Measurements from ENCODE around the gene FOXP3. TPM values are rescaled to one million over a fixed set of nuclear protein-coding genes. Genes with fewer than 3 reads are reported as not detected.

The FOXP3 gene
- total RNA-seq, 1 donor from 2014 or later: not detected

DNA sequence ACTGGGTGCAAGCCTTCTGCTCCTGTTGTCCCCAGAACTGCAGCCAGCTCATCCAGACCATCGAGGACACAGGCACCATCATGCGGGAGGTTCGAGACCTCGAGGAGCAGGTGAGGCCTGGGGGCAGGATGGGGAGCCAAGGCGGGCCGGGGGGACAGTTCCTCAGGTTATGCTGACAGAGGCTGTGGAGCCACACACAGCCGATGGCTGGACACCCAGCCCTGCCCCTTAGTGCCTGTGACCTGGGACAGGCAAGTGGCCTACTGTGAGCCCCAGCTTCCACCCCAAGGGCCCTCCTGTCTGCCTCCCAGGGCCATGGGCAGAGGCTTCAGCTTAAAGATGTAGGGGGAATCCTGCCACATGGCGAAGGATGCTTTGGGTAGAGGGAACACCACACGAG lies 14.9 kb downstream of the FOXP3 start:
- no peak for DNase-seq (ENCODE audit: low read depth, low spot score)

DNA sequence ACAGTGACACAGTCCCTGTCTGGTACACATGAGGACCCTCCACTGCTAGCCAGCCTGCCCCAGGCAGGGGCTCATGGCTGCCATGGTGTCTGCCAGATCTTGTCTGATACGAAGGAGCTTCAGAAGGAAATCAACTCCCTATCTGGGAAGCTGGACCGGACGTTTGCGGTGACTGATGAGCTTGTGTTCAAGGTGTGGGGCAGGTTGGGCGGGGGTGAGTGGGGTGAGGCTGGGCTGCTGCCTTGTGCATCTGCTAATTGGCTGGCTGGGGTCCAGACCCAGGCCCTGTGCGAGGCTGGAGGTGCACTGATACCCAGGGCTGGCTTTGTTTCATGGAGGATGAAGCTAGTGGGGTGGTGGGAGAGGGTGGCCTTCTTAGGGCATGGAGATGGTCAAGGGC lies 15.4 kb downstream of the FOXP3 start:
- no peak for DNase-seq (ENCODE audit: low read depth, low spot score)

DNA sequence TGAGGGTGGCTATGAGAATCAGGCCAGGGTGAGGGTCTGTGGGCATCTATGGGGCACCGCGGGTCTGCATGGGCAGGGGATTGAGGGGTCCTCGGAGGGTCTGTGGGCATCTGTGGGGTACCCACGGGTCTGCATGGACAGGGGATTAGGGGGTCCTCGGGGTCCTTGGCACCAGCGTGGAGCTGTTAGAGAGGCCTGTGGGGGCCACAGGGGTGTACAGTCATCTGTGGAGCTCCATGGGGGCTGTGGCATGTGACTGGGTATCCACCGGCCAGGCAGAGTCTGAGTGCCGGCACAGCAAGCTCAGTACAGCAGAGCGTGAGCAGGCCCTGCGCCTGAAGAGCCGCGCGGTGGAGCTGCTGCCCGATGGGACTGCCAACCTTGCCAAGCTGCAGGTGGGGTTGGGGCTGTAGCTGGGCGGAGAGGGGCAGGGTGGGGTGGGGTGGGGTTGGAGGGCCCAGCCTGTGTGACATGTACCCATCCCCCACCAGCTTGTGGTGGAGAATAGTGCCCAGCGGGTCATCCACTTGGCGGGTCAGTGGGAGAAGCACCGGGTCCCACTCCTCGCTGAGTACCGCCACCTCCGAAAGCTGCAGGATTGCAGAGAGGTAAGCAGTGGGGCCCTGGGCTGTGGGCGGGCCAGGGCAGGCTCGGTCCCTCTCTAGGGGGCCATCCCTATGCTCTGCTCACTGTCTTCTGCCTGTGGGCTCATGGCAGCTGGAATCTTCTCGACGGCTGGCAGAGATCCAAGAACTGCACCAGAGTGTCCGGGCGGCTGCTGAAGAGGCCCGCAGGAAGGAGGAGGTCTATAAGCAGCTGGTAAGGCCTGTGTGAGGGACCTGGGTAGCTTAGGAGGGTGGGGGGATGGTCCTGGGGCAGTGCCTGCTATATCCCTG lies 16.3 kb downstream of the FOXP3 start:
- DNase-seq (ENCODE audit: low read depth, low spot score): no peak

DNA sequence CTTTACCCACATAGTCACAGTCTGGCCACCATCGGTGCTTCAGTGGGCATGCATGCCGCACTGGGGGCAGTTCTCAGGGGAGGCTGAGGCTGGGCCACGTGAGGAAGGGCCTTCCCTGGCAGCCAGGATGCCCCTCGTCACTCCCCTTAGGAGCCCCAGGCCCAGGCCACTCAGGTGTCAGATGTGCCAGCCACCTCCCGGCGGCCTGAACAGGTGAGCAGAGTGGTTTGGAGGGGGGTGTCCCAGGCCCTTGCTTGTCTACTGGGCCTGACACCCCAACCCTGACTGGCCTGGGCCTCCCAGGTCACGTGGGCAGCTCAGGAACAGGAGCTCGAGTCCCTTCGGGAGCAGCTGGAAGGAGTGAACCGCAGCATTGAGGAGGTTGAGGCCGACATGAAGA lies 17.2 kb downstream of the FOXP3 start:
- DNase-seq (ENCODE audit: low read depth, low spot score): no peak

DNA sequence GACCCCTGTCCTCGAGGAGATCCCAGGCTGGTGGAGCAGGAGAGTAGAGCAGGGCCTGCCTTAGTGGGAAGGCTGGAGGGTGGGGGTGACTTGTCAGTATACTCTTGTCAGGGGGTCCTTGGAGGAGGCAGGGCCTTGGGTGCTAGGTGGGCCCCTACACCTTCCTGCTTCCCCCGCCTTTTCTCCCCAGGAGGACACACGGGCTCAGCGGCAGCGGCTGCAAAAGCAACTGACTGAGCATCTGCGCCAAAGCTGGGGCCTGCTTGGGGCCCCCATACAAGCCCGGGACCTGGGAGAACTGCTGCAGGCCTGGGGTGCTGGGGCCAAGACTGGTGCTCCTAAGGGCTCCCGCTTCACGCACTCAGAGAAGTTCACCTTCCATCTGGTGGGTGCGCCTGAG lies 18.0 kb downstream of the FOXP3 start:
- DNase-seq (ENCODE audit: low read depth, low spot score): no peak

DNA sequence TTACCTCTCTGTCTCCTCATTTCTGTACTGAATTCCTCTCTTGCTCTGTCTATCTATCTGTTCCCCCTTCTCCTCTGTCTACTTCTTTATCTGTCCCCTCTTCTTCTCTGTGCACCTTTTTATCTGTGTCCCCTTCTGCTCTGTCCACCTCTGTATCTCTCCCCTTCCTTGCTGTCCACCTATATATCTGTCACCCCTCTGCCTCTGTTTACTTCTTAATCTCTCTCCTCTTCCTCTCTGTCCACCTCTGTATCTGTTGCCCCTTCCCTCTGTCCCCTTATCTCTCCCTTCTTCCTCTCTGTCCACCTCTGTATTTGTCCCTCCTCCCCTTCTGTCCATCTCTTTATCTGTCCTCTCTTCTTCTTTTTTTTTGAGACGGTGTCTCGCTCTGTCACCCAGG lies 20.3 kb downstream of the FOXP3 start:
- no peak for DNase-seq (ENCODE audit: low read depth, low spot score)

DNA sequence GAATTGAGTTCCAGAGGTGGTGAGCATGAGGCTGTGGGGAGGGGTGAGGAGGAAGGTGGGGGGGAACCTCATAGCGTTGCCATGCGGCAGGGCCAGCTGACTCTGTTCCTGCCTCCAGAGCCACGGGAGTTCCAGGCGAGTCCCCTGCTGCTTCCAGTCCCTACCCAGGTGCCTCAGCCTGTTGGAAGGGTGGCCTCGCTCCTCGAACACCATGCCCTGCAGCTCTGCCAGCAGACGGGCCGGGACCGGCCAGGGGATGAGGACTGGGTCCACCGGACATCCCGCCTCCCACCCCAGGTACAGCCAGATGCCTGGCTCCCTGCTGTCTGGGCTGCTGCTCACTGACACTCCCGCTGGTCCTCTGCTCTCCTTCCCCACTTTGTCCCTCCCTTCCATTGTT lies 21.3 kb downstream of the FOXP3 start:
- no peak for DNase-seq (ENCODE audit: low read depth, low spot score)

DNA sequence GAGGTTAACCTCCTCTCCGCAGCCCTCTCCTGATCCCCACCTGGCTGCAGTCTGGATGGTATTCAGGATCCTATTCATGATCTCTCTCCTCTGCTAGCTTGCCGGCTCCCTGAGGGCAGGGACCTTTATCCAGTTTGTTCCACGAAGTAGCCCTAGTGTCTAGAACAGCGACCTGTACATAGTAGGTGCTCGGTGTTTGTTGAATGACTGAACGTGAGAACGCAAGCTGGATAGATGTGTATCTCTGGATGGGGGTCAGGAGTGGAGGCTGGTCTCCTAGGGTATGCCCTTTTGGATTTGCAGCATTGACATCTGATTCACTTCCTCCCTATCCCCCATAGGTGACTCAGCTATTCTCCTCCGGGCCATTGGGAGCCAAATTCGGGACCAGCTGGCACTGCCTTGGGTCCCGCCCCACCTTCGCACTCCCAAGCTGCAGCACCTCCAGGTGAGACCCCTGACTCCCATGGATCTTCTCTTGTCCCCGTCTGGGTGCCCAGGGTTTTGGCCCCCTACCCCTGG lies 21.9 kb downstream of the FOXP3 start:
- DNase-seq (ENCODE audit: low read depth, low spot score): no peak

DNA sequence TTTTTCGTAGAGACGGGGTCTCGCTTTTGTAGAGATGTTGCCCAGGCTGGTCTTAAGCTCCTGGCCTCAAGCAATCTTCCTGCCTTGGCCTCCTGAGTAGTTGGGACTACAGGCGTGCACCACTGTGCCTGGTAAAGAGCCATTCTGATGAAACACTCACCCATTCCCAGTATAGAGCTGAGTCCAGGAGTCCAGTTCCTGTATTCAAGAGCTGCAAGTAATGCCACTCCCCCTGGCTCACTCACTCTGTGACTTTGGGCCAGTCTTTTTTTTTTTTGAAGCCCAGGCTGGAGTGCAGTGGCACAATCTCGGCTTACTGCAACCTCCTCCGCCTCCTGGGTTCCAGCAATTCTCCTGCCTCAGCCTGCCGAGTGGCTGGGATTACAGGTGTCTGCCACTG lies 25.8 kb downstream of the FOXP3 start:
- DNase-seq (ENCODE audit: low read depth, low spot score): no peak

DNA sequence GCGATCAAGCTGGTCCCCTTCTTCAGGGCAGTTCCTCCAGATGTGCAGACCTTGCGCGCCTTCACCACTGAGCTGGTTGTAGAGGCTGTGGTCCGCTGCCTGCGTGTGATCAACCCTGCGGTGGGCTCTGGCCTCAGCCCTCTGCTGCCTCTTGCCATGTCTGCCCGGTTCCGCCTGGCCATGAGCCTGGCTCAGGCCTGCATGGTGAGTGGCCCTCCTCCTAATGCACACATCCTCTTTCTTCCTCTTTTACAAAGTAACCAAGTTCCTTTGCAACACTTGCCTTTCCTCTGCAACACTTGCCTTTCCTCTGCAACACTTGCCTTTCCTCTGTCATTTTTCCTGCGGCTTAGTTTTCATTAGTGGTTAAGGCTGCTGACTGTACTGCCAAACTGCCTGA lies 27.4 kb downstream of the FOXP3 start:
- DNase-seq (ENCODE audit: low read depth, low spot score): no peak

DNA sequence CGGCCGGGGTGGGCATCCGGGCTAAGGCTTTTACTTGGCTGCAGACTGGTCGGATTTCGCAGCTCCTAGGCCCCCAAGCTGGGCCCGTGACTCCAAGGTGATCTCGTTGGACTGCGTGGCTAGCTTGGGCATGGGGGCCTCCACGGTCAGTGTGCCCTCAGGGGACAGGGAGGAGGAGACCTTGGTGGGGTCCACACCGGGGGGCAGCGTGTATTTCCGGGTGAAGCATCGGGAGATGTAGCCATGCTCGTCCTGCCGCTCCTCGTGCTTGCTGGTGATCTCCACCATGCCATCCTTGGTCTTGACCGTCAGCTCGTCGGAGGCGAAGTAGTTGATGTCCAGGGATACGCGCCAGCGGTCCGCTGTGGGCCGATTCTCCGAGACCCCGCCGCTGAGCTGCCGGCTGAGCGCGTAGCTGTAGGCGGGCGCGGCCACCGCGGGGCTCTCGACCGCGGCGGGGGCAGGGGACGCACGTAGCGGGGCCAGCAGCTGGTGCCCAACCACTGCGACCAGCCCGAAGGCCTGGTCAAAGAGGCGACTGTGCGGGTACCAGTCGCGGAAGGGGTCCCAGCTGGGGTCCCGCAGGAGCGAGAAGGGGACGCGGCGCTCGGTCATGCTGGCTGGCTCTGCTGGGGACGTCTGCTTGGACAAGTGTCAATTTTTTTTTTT lies 30.5 kb downstream of the FOXP3 start:
- no peak for DNase-seq (ENCODE audit: low read depth, low spot score)

DNA sequence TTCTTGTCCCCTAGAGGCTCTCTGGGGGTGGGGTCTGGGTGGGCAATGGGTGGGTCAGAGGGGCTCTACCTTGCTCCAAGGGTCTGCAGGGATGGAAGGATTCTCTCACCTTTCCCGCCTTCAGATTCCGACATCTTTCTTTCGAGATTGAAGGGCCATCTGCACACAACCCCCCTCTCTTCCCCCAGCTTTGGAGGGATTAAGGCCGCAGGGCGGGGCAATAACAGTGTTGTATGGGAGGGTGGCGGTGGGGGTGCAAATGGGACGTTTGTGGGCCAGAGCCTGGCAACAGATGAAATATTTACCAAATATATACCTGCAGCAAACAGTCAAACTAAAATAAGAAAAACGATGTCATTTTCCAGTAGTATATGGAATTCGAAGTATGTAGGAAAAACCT lies 31.3 kb downstream of the FOXP3 start, which contains the start of gene CACNA1F:
TSS of gene CACNA1F (minus strand) at position 165 of the 400 bp plus-strand sequence. CDS start at position 134, 31 bp downstream.
- DNase-seq (ENCODE audit: low read depth, low spot score): no peak

DNA sequence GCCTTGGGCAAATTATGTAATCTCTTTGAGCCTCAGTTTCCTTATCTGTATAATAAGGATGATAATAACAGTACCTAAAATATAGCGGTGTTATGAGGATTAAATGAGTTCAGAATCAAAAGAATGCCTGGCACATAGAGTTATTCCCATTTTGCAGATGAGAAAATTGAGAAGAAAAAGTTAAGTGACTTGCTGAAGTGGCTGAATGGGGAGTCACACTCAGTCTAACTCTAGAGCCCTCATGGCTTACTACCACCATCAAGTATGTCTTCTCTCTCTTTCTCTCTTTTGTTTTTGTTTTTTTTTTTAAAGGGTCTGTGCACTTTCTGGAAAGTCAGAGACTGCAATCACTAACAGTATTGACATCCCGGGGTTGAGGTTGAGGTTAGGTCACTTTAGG lies 32.0 kb downstream of the FOXP3 start:
- DNase-seq (ENCODE audit: low read depth, low spot score): no peak

DNA sequence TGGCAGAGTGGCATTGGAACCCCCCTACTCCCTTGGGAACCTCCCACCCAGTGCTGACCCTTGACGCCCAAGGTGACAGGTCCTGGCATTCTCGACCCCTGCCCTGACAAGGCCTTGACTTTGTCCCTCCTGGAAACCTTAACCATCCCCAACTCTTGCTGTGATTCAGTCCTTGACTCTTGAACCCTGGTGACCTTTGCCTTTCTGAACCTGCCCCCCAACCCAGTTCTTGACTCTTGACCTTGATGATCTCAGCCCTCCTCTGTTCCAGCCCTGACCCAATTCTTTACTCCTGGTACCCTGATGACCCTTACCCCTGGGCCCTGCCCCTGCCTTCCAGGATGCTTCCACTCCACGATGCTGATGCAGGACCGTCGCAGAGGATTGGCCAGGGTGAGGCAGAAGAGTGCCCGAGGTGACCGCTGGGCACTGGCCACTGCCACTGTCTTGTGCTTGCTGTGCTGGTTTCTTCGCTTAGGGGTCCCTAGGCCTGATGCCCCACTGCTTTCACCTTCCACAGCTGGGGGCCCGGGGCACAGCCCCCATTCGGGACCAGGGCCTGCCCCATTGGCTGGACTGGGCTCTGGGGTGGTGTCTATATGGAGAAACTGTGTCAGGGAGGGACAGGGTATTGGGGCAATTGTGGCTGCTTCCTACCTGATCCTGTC lies 33.0 kb downstream of the FOXP3 start:
- no peak for DNase-seq (ENCODE audit: low read depth, low spot score)

DNA sequence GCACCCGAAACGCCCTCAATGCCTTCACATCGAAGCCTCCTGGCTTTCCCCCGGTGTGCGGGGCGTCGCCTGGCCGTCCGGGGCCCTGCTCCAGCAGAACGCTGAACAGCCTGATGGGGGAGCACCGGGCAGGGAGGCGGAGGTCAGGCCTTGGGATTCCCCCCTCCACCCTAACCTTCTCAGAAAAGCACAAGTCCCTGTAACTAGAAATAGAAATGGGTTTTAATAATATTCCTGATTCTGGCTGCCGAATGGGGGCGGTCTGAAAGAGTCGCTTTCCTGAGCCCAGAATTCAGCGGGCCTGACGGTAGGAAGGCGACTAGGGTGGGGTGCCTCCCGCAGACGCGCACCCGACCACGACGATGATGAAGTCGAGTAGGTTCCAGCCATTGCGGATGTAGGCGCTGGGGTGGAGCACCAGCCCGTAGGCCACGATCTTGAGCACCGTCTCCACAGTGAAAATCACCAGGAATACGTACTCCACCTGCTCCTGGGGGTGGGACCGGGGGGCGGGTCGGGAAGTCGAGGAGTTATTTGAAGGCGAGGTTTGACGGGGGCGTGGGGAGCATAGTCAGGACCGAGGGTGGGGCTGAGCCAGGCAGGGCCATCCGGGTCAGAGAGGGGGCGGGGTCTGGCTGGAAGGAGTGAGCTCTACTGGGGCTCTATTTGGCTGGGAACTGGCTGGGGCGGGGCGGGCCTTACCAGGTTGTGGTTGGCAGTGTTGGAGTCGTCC lies 33.8 kb downstream of the FOXP3 start:
- DNase-seq (ENCODE audit: low read depth, low spot score): no peak

DNA sequence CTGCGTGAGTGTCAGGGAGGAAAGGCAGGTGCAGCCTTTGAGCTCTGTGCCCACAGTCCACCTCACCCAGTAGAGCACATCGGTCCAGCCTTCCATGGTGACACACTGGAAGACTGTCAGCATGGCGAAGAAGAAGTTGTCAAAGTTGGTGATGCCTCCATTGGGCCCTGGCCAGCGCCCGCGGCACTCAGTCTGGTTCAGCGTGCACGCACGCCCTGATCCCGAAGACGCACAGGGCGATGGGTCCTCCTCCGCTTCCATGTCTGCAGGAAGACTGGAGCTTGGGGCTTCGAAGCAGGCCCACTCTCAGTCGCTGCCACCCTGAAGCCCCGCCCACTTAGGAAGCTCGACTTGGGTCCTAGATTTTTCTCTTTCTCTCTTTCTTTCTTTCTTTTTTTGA lies 36.3 kb downstream of the FOXP3 start:
- no peak for DNase-seq (ENCODE audit: low read depth, low spot score)

DNA sequence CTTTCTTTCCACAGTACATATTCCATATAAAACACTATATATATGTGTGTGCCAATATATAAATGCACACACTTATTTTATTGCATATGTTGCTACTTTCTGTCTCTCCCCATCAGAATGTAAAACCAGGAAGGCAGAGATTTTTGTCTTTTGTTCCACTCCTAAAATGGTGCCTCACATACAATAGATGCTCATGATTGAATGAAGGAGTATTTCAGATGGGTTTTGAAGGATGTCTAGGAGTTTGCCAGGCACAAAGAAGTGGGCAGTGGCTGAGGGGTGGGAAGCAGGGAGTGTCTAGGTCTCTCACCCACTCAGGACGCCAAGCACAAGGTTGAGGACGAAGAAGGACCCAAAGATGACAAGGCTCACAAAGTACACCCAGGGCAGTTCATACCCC lies 36.8 kb downstream of the FOXP3 start:
- no peak for DNase-seq (ENCODE audit: low read depth, low spot score)

DNA sequence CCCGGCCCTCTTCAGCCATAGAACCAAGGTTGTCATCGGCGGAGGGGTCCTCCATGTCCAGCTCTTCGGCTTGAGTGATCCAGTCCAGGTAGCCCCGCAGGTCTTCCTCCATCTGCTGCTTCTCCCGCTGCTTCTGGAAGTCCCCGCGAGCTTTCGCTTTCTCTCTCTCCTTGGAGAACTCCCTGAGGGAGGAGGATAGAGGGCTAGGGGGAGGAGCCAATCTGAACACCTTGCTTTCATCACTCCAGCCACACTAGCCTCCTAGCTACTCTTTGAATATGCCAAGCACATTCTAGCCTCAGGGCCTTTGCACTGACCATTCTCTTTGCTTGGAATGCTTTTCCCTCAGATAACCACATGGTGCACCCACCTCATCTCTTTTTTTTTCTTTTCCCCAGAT lies 37.6 kb downstream of the FOXP3 start:
- DNase-seq (ENCODE audit: low read depth, low spot score): no peak

DNA sequence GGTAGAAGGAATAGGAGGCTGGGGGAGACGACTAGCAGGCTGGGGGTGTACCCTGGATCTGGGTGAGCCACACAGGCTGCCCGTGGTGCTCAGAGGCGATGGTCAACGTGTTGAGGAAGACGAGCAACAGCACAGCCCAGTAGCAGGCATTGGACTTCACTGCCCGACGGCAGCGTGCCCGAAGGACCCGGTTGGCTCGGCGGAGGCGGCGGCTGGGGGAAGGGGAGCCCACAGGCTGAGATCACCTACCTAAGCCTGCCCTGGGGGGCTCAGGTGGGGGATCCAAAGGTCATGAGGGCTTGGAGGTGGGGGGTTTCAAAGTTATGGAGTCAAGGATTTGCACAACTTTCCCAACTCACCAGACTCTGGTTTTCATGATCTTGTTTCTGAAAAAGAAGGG lies 38.7 kb downstream of the FOXP3 start:
- no peak for DNase-seq (ENCODE audit: low read depth, low spot score)

DNA sequence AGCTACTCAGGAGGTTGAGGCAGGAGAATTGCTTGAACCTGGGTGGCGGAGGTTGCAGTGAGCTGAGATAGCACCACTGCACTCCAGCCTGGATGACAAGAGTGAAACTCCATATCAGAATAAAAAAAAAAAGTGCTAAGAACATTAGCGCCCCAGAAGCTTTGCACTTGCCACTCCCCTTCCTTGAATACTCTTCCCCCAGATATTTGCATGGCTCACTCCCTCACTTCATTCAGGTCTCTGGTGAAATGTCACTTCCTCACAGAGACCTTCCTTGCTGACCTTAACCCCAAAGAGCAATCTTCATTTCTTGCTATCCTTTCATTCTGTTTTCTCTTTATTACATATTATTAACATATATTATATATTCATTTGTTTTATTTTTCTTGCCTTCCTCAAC lies 42.6 kb downstream of the FOXP3 start:
- DNase-seq (ENCODE audit: low read depth, low spot score): no peak

DNA sequence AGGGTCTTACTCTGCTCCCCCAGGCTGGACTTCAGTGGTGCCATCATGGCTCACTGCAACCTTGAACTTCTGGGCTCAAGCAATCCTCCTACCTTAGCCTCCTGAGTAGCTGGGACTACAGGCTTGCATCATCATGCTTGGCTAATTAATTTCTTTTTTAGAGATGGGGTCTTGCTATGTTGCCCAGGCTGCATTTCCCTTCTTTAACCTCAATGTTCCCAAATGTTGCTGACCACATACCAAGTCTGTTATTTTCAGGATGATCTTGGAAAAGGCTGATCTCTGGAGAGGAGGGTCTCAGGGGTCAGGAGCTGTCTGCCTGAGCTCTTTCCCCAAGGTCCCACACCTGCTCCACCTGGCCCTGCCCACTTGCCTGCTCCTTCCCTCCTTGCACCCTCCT lies 44.4 kb downstream of the FOXP3 start:
- no peak for DNase-seq (ENCODE audit: low read depth, low spot score)
